Effector memory CD8-positive, alpha-beta T cell (primary cell): ENCODE measurements around the gene CACNB4.

Source experiments
- ATAC-seq: fragments of 150-1000 bp; cut with Tn5 transposase; replicated peaks from 2 replicates; pipeline ENCODE4 v1.10.0; 2021; ENCODE audit warnings: mild to moderate bottlenecking, moderate library complexity
- DNase-seq, 3 experiments: peaks; one replicate each; pipeline ENCODE4 v3.0.0; 2021
- H3K27ac Mint-ChIP-seq, 2 donors: one replicate each; pipeline ENCODE4 v1.8.0; 2022; ENCODE audit warnings: mild to moderate bottlenecking in 2 of 2, mixed read lengths in 2 of 2, moderate library complexity in 2 of 2
- H3K27me3 Mint-ChIP-seq, 2 donors: one replicate each; pipeline ENCODE4 v1.8.0; 2022; ENCODE audit warnings: mixed read lengths in 2 of 2
- H3K36me3 Mint-ChIP-seq: one replicate; pipeline ENCODE4 v1.8.0; 2022; ENCODE audit warnings: mild to moderate bottlenecking, moderate library complexity, mixed read lengths; ENCODE audit not compliant: insufficient read depth
- H3K4me1 Mint-ChIP-seq, 2 donors: one replicate each; pipeline ENCODE4 v1.8.0; 2022; ENCODE audit warnings: low read depth in 2 of 2, mixed read lengths in 2 of 2
- H3K4me3 Mint-ChIP-seq, 2 donors: one replicate each; pipeline ENCODE4 v1.8.0; 2022; ENCODE audit warnings: mild to moderate bottlenecking in 2 of 2, mixed read lengths in 2 of 2, moderate library complexity in 2 of 2
- H3K9me3 Mint-ChIP-seq, 2 donors: one replicate each; pipeline ENCODE4 v1.8.0; 2022; ENCODE audit warnings: mixed read lengths in 2 of 2

The CACNB4 gene

GRCh38 chr2:151860613-151861146, 238.2 kb downstream of the CACNB4 start:
- ATAC-seq (no peak), DNase-seq (no peak)
- Mint-ChIP-seq H3K9me3 (no peaks in the 10 kb centered on the region), H3K4me1 (no peaks in the 10 kb centered on the region), H3K27ac (no peak overlapping the region), H3K27me3 (peaks cover 0 to 17% of the 10 kb centered on the region in 2 donors), H3K36me3 (peaks cover 1% of the 10 kb centered on the region), H3K4me3 (no peak overlapping the region)

DNA sequence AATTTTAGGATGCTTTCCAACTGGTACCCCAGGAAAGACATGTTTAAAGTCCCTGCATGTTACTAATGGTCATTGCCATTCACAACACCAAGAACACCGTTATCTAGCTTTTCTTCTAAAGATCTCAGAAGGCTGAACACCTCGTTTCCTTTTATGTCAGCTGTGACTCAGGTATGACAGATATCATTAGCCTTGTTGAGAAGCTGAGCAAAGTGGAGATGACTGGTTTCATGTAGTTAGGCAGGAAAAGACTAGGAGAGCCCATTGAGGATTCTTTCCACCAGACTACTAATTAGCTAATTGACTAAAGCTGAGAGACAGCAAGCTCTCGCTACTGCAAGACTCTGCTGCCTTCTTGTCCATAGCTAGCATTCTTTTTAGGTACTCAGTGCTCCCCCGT, 238.6 kb downstream of the CACNB4 start:
- H3K4me1 Mint-ChIP-seq = no peaks in the 10 kb centered on the region
- no peak overlapping the region for H3K27ac Mint-ChIP-seq
- H3K36me3 Mint-ChIP-seq = no peaks in the 10 kb centered on the region
- DNase-seq (no peak), ATAC-seq (no peak)
- H3K4me3 Mint-ChIP-seq = no peak overlapping the region
- peaks cover 0 to 13% of the 10 kb centered on the region in 2 donors for H3K27me3 Mint-ChIP-seq
- no peaks in the 10 kb centered on the region for H3K9me3 Mint-ChIP-seq

DNA sequence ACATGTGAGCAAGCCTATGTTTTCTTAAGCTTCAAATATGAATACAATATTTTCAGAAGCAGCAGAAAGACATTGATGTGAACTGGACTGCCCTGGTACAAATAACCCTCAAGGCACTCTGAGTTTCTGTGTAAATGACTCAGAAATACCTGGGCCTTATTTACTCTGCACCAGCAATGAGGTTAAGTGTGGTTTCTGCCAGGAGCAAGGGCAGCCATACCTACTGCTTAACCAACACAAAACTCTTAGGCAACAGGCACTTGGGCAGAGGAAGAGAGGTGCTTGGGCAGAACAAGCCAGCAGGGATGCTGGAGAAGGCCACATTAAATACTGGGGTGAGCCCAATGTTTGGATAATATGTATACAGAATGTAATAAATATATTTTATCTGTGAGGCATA, 241.2 kb downstream of the CACNB4 start:
- Mint-ChIP-seq H3K27ac (no peak overlapping the region), H3K4me1 (no peaks in the 10 kb centered on the region), H3K4me3 (no peak overlapping the region), H3K9me3 (no peaks in the 10 kb centered on the region), H3K27me3 (peaks cover 0 to 4% of the 10 kb centered on the region in 2 donors), H3K36me3 (no peaks in the 10 kb centered on the region)
- ATAC-seq (no peak), DNase-seq (no peak)

DNA sequence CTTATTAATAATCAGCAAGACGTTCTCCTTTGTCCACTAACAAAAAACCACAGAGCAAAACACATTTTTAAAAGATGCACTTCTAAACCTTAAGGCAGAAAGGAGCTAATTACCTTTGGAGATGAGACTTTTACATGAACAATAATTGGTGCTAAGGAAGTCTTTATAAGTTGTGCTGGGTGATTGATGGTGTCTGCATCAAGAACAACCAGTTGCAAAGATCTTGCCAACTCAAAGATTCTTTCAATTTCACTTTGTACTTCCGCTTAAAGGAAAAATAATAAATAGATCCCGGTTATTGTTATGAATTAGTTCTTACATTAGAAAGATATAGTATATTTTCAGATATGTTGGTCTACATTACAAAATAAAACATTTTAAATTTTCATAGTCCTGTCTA, 243.7 kb downstream of the CACNB4 start:
- ATAC-seq (no peak), DNase-seq (no peak)
- H3K36me3 Mint-ChIP-seq = no peaks in the 10 kb centered on the region
- no peak overlapping the region for H3K4me3 Mint-ChIP-seq
- H3K27me3 Mint-ChIP-seq = peaks cover 0 to 4% of the 10 kb centered on the region in 2 donors
- H3K27ac Mint-ChIP-seq = no peak overlapping the region
- H3K9me3 Mint-ChIP-seq = no peaks in the 10 kb centered on the region
- H3K4me1 Mint-ChIP-seq = no peaks in the 10 kb centered on the region

GRCh38 chr2:151853070-151853758, 245.6 kb downstream of the CACNB4 start:
- Mint-ChIP-seq H3K4me3 (no peak overlapping the region), H3K27ac (no peak overlapping the region), H3K4me1 (no peaks in the 10 kb centered on the region), H3K36me3 (no peaks in the 10 kb centered on the region), H3K9me3 (no peaks in the 10 kb centered on the region), H3K27me3 (peaks cover 2 to 4% of the 10 kb centered on the region in 2 donors)
- ATAC-seq = no peak
- no peak for DNase-seq

DNA sequence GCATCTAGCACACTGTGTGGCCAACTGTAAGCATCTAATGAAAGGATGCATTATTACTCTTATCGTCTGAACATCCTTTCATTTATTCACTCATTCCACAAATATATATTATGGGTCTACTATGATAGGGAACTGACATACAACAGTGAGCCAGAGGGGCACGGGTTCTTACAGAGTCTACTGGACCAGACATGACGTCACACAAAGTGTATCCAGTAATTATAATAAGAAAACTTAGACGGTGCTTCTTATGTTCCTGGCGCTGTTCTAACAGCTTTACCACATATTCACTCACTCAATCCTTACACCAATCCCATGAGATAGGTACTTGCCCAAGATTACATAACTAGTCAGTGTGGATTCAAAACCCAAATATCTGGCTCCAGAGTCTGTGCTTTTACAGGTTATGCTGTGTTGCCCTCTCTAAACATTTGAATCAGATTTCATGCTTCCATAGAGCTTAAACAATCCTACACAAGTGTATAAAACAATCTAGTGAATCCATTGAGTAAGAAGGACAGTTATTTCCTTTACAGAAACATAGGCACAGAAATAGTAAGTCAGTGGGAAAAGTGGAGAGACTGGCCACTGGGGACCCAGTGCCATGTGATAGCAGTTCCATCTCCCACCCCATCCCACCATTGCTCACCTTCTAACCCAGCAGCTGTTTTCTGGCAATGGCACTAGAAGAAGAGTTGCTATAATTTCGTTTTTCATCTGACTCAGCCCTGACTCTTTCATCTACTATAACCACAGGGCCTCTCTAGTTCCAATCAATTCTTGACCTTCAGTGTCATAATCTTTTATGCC, 246.4 kb downstream of the CACNB4 start:
- Mint-ChIP-seq H3K4me3 (no peak overlapping the region), H3K9me3 (no peaks in the 10 kb centered on the region), H3K4me1 (no peaks in the 10 kb centered on the region), H3K27me3 (peaks cover 4 to 6% of the 10 kb centered on the region in 2 donors), H3K36me3 (no peaks in the 10 kb centered on the region), H3K27ac (no peak overlapping the region)
- no peak for DNase-seq
- no peak for ATAC-seq

DNA sequence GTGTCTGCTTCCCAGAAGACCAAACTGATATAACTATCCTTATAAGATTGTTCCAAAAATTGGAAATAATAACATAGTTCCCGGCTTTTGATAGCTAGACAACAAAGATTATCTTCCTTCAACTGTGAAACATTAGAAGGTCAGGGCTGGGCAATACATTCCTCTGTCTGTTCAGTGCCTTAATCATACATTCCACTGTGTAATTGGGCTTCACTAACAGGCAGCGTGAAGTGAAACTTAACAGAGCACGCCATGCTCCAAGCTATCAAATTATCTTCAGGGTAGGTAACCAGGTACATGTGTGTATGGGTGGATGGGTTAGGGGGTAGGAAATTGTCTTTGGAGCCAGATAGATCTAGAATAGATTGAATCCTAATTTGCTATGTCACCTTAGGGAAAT, 247.1 kb downstream of the CACNB4 start:
- H3K4me3 Mint-ChIP-seq = no peak overlapping the region
- H3K27ac Mint-ChIP-seq = no peak overlapping the region
- DNase-seq = no peak
- H3K9me3 Mint-ChIP-seq = no peaks in the 10 kb centered on the region
- no peaks in the 10 kb centered on the region for H3K36me3 Mint-ChIP-seq
- H3K27me3 Mint-ChIP-seq = peaks cover 4 to 6% of the 10 kb centered on the region in 2 donors
- no peak for ATAC-seq
- no peaks in the 10 kb centered on the region for H3K4me1 Mint-ChIP-seq

GRCh38 chr2:151849413-151850010, 249.3 kb downstream of the CACNB4 start:
- no peaks in the 10 kb centered on the region for H3K4me1 Mint-ChIP-seq
- H3K4me3 Mint-ChIP-seq = no peak overlapping the region
- no peaks in the 10 kb centered on the region for H3K9me3 Mint-ChIP-seq
- peaks cover 5 to 17% of the 10 kb centered on the region in 2 donors for H3K27me3 Mint-ChIP-seq
- DNase-seq (no peak), ATAC-seq (no peak)
- no peaks in the 10 kb centered on the region for H3K36me3 Mint-ChIP-seq
- no peak overlapping the region for H3K27ac Mint-ChIP-seq

GRCh38 chr2:151845884-151846283, 253.0 kb downstream of the CACNB4 start:
- Mint-ChIP-seq H3K27me3 (peaks cover 14 to 27% of the 10 kb centered on the region in 2 donors), H3K4me1 (no peaks in the 10 kb centered on the region), H3K9me3 (no peaks in the 10 kb centered on the region), H3K4me3 (no peak overlapping the region), H3K27ac (no peak overlapping the region), H3K36me3 (no peaks in the 10 kb centered on the region)
- DNase-seq = no peak
- ATAC-seq = no peak

DNA sequence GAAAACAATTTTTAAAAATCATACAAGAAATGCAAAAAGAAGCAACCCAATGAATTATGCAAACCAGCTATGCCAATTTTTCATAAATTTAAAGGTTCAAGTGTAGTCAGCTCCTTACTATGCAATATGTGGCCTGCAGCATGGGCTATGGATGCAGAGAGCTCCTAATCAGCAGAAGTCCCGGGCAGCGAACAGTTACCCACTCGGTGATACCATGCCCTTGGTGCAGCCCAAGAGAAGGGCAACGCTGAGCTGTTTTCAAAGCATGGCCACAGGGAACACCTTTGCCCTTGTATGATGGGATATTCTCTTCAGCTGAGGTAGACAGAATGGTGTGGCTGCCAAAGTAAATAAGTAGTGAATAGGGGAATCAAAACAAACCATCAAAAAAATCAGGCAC, 253.4 kb downstream of the CACNB4 start:
- H3K9me3 Mint-ChIP-seq = no peaks in the 10 kb centered on the region
- no peak overlapping the region for H3K27ac Mint-ChIP-seq
- DNase-seq = no peak
- no peak for ATAC-seq
- H3K27me3 Mint-ChIP-seq = peaks cover 14 to 27% of the 10 kb centered on the region in 2 donors
- H3K36me3 Mint-ChIP-seq = no peaks in the 10 kb centered on the region
- no peaks in the 10 kb centered on the region for H3K4me1 Mint-ChIP-seq
- H3K4me3 Mint-ChIP-seq = no peak overlapping the region

DNA sequence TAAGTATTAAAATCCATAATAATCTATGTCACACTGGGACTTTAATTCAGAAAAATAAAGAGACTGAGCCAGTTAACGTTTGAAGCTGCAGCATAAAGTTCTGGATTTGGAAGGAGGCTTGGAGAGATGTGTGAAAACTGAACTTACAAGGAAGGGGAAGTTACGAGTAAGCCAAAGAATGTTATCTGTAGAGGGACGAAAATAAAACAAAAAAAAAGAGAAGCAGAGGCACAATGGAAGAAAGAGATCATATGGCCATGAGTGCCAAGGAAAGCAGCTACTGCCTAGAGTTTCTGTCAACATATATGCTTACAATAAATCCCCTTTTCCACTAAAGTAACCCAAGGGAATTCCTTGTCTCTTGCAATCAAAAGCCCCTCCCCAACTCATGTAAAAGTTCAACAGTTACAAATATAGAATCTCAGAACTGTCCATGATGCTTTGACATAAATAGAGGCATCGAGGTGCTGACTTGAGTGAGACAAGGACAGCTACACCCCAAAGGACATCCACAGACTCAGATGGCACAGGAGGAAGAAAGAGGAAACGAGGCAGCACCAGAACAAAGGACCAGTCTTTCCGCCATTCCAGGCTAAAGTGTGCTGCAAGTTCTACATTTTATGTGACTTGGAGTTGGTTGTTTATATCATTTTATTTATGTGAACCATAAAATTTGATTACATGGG, 254.5 kb downstream of the CACNB4 start:
- no peak for DNase-seq
- peaks cover 14 to 27% of the 10 kb centered on the region in 2 donors for H3K27me3 Mint-ChIP-seq
- H3K9me3 Mint-ChIP-seq = no peaks in the 10 kb centered on the region
- no peak overlapping the region for H3K27ac Mint-ChIP-seq
- no peaks in the 10 kb centered on the region for H3K36me3 Mint-ChIP-seq
- H3K4me3 Mint-ChIP-seq = no peak overlapping the region
- no peaks in the 10 kb centered on the region for H3K4me1 Mint-ChIP-seq
- ATAC-seq = no peak

DNA sequence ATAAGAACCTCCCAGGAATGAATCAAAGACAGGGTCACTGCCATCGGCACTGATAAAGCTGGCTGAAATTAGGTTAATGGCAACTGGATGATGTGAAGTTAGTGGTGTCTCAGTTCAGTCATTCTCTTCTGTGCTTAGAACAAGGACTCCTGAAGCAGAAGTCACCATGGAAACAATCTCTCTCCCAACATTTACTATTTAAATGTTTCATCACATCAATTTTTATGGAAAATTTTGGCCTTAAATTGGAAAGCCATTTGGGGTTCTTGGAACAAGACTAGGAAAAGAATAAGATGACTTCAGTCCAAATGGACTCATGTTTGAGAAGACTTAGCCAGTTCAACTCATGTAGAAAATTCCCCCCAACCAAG, 255.2 kb downstream of the CACNB4 start:
- peaks cover 14 to 27% of the 10 kb centered on the region in 2 donors for H3K27me3 Mint-ChIP-seq
- H3K4me3 Mint-ChIP-seq = no peak overlapping the region
- no peaks in the 10 kb centered on the region for H3K9me3 Mint-ChIP-seq
- no peaks in the 10 kb centered on the region for H3K4me1 Mint-ChIP-seq
- no peaks in the 10 kb centered on the region for H3K36me3 Mint-ChIP-seq
- H3K27ac Mint-ChIP-seq = no peak overlapping the region
- no peak for DNase-seq
- no peak for ATAC-seq
